Measurements from ENCODE around the gene DNASE1L2.

DNASE1L2 gene

GRCh38 chr16:2231016-2231931 lies 5.0 kb upstream of the DNASE1L2 start (continued):
- TF ChIP-seq PRDM4 (tag by site-specific recombination; IDR thresholded peaks at IDR 0.05) (peak; percentile 29; the same call in 1 of the 2 replicates), FEZF1 (tag by site-specific recombination; IDR thresholded peaks at IDR 0.05) (peak; percentile 51; the same call in 1 of the 2 replicates), ZFHX2 (tag by site-specific recombination; conservative IDR thresholded peaks at IDR 0.05) (no peak), ZNF23 (tag by site-specific recombination; IDR thresholded peaks at IDR 0.05; ENCODE audit: borderline replicate concordance) (no peak), KLF7 (tag by site-specific recombination; IDR thresholded peaks at IDR 0.05; ENCODE audit: borderline replicate concordance) (no peak), ZNF677 (tag by site-specific recombination; IDR thresholded peaks at IDR 0.05) (0 out of 2 replicates have a peak, but pooled peaks have one; percentile 9), ZNF133 (tag by site-specific recombination; IDR thresholded peaks at IDR 0.05) (no peak), REST (tag by site-specific recombination; IDR thresholded peaks at IDR 0.05) (no peak), TRIM28 (IDR thresholded peaks at IDR 0.05; ENCODE audit: borderline replicate concordance, low read length) (no peak), ZEB2 (tag by site-specific recombination; IDR thresholded peaks at IDR 0.05) (0 out of 2 replicates have a peak, but pooled peaks have one; percentile 37), ZBTB26 (tag by site-specific recombination; optimal IDR thresholded peaks at IDR 0.05) (no peak), GLI2 (tag by site-specific recombination; IDR thresholded peaks at IDR 0.05; ENCODE audit: borderline replicate concordance, low read depth) (no peak), ZNF645 (tag by site-specific recombination; IDR thresholded peaks at IDR 0.05) (no peak), GLI4 (tag by site-specific recombination; IDR thresholded peaks at IDR 0.05) (no peak), ZNF391 (tag by site-specific recombination; IDR thresholded peaks at IDR 0.05; ENCODE audit: borderline replicate concordance, low read depth) (no peak), MYNN (tag by site-specific recombination; IDR thresholded peaks at IDR 0.05; ENCODE audit: borderline replicate concordance) (peak; percentile 78), ZNF768 (tag by site-specific recombination; IDR thresholded peaks at IDR 0.05) (no peak), HIC1 (tag by site-specific recombination; IDR thresholded peaks at IDR 0.05) (peak; percentile 36; the same call in 1 of the 2 replicates), ZNF155 (tag by site-specific recombination; IDR thresholded peaks at IDR 0.05) (no peak), SETDB1 (IDR thresholded peaks at IDR 0.05; ENCODE audit: insufficient read length, low read length) (no peak), ZNF629 (tag by site-specific recombination; IDR thresholded peaks at IDR 0.05) (peak; percentile 42; the same call in 1 of the 2 replicates), ZSCAN30 (tag by site-specific recombination; IDR thresholded peaks at IDR 0.05) (no peak), ZNF776 (tag by site-specific recombination; IDR thresholded peaks at IDR 0.05; ENCODE audit: borderline replicate concordance) (no peak), ZNF791 (tag by site-specific recombination; IDR thresholded peaks at IDR 0.05) (no peak), ZSCAN4 (tag by site-specific recombination; IDR thresholded peaks at IDR 0.05) (no peak), ZNF707 (tag by site-specific recombination; IDR thresholded peaks at IDR 0.05) (no peak), ZNF394 (tag by site-specific recombination; IDR thresholded peaks at IDR 0.05; ENCODE audit: borderline replicate concordance) (no peak)

All from HEK293 (cell line).